GM19023 (cell line): ENCODE data around the gene EARS2.
"Not testable (repeated sequence)": the region's sequence is repeated elsewhere in the genome, so short reads cannot be mapped to it uniquely, and the experiment has no call there.

Experiments
- ATAC-seq: cut with Tn5 transposase; IDR thresholded peaks from one replicate; pipeline ENCODE4 v1.9.1; 2021; ENCODE audit warnings: mild to moderate bottlenecking, moderate library complexity; ENCODE audit not compliant: unreplicated experiment

The EARS2 gene

DNA sequence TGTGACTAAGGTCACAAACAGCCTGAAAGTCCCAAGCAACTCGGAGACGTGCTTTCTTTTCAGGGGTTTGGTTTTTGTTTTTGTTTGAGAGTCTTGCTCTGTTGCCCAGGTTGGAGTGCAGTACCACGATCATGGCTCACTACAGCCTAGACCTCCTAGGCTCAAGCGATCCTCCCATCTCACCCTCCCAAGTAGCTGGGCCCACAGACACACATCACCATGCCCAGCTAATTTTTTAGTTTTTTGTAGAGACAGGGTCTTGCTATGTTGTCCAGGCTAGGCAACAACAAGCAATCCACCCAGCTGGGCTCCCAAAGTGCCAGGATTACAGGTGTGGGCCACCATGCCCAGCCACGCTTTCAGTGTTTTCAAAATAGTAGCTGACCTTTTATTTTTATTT lies 27.1 kb downstream of the EARS2 start:
- ATAC-seq: no peak

DNA sequence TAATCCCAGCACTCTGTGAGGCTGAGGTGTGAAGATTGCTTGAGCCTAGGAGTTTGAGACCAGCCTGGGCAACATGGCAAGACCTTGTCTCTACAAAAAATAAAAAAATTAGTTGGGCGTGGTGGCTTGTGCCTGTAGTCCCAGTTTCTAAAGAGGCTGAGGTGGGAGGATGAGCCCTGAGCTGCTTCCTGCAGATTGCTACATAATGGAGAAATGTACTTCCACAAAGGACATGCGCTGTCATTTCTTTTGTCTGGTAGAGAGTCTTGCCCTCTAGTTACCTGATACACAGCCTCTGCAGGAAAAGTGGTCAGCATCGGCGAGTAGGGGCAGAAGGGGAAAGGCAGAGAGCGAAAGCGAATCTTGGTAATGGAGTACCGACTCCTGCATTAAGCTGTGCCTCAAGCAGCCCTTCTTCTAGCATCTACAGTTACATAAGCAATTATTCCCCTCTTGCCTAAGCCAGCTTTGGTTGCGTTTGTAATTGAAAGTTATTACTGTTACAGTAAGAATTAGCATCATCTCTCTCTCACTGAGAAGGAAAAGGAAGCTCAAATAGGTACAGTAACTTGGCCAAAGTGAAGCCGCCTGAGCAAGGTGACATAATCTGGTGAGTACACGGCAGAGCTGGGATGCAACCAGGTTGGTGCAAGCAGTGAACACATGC lies 28.4 kb downstream of the EARS2 start:
- ATAC-seq: no peak

DNA sequence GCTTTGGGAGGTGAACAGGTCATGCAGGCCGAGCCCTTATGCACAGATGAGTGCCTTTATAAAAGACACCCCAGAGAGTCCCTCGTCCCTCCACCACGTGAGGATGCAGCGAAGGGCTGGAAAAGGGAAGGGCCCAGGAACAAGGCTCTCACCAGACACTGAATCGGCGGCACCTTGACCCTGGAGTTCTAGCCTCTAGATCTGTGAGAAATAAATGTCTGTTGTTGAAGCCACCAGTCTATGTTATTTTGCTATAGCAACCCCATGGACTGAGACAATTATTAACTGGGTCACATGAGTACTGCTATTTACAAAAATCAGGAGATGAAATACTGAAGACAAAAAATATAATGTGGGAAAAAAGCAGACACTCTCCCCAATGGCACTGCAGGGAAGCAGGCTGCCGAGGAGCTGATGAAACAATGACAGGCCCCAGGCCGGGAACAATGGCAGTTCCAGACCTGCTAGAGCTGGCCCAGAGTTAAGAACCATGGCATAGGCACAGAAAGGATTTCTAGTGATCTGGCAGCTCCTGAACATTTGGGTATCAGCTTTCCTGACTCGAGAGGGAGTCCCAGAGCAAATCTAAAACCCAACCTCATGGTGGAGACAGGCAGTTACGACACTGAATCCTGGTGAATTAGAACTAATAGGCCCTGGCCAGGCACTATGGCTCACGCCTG lies 29.0 kb downstream of the EARS2 start:
- ATAC-seq: no peak

DNA sequence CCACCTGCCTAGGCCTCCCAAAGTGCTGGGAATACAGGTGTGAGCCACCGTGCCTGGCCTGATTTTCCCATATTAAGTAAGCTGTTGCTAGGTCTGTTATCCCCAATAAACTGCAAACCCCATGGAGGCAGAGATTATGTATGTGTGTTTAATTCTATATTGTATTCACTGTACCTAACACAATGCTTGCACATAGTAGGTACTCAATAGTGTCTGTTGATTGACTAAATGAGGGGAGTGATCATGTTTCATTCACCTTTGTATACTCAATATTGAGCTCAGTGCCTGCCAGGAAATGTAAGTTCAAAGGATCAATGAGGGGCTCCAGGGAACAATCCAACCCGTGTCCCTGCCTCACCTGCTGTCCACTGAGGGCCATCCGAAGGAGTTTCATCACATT lies 32.3 kb downstream of the EARS2 start:
- no peak for ATAC-seq

DNA sequence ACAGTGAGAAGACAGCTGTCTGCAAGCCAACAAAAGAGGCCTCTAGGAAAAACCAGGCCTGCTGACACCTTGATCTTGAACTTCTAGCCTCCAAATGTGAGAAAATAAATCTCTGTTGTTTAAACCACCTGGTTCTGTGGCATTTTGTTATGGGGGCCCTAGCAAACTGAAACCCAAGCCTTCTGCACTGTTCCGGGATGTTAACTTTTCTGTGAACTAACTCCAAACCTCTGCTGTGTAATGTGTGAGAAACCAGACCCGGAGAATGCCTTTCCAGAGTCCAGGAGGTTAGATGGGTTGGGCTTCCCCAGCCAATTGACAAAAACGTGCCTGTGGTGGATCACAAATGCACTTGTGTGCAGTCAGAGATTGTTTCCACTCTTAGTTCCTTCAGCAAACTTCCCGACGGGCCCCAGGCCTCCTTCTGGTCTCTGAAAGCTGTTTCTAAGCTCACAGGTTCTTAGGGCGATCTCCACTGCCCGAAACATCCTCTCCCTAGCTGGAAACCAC lies 33.2 kb downstream of the EARS2 start:
- ATAC-seq: no peak

DNA sequence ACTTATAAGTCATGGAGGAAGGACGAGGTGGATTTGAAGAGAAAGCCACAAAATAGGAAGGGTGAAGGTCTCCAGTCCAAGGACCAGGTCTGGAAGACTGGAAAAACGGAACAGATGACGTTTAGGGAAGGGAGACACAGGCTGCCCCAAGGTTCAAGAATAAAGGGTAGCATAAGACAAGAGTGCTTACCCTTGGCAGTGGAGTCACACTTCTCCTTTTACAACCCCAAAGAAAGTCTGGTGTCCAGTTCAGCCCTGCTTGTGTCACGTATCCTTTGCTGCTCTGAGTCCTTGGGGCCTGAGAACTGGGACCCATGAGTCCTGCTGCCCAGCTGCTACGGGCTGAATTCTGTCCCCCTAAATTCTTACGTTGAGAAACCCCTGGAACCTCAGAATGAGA lies 33.8 kb downstream of the EARS2 start:
- ATAC-seq: no peak

DNA sequence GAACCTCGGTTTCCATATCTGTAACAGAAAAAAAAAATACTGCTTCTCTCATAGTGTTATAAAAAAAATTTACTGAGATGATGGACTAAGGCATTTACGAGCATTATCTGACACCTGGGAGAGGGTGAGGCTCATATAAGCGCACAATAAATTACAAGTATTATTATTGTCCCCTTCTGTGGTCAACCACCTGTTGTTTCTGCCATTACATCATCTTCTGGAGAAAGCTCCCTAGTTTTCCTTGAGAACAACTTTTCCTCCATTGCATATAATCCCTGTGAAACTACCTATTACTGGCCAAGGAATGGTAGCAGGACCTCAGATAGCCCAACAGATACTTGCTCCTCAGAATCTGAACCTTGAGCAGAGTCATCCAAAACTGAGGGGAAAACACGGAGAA lies 35.2 kb downstream of the EARS2 start:
- no peak for ATAC-seq

DNA sequence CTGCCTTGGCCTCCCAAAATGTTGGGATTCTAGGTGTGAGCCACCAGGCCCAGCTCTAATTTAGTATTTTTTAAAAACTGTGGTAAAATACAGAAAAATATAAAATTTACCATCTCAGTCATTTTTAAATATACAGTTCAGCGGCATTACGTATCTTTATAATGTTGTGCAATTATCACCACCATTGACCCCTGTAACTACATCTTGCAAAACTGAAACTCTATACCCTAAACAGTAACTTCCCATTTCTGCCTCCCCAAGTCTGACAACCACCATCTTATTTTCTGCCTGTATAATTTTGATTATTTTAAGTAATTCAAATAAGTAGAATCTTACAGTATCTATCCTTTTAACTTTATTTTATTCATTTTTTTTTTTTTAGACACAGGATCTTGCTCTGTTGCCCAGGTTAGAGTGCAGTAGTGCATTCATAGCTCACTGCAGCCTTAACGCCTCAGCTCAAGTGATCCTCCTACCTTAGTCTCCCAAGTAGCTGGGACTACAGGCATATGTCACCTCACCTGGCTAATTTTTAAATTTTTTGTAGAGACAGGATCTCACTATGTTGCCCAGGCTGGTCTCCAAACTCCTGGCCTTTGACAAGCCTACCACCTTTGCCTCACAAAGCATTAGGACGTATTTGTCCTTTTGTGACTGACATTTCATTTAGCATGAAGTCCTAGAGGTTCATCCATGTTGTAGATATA lies 36.0 kb downstream of the EARS2 start:
- no peak for ATAC-seq

DNA sequence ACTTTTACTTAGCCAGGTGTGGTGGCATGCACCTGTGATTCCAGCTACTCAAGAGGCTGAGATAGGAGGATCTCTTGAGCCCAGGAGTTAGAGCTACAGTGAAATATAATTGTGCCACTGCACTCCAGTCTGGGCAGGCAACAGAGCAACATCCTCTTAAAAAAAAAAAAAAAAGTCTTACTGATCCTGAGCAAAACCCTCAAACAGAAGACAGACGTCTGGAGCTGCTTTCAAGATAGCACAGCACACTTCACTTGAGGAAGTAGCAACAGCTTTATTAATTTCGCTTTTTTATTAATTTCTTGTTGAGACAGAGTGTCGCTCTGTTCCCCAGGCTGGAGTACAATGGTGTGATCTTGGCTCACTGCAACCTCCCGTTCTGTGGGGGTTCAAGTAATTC lies 36.6 kb downstream of the EARS2 start:
- ATAC-seq: no peak

DNA sequence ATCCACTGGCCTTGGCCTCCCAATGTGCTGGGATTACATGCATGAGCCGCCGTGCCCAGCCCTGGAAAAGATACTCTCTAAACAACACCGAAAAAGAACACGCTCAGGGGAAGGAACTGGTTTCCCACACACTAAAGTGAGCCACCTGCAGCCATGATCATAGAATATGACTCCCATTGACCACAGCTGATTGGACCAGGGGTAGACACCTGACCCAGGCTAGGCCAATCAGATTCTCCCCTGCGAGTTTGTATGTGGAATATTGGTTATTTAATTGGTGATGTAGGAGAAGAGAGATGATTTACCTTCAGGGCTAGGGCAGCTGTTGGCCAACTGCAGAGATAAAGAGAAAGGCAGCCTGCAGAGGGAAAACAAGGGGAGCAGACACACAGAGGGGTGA lies 37.9 kb downstream of the EARS2 start:
- no peak for ATAC-seq

DNA sequence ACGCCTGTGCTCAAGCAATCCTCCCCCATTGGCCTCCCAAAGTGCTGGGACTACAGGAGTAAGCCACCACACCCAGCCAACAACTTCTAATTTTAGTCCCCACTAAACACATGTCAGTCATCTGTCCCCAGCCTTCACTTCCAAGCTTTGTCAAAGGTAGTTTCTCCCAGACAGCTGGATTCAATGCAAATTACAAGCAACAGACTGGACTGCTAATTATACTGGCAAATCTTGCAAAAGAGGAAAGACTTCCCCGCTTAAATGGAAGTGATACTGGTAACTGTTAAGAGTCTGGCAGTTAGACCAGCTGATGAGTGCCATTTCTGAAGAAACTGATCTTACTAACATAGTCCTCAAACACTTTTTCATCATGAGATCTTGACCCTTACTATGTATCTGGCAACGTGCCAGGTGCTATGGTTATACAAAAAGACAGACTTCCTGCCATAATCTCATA lies 38.7 kb downstream of the EARS2 start:
- no peak for ATAC-seq

DNA sequence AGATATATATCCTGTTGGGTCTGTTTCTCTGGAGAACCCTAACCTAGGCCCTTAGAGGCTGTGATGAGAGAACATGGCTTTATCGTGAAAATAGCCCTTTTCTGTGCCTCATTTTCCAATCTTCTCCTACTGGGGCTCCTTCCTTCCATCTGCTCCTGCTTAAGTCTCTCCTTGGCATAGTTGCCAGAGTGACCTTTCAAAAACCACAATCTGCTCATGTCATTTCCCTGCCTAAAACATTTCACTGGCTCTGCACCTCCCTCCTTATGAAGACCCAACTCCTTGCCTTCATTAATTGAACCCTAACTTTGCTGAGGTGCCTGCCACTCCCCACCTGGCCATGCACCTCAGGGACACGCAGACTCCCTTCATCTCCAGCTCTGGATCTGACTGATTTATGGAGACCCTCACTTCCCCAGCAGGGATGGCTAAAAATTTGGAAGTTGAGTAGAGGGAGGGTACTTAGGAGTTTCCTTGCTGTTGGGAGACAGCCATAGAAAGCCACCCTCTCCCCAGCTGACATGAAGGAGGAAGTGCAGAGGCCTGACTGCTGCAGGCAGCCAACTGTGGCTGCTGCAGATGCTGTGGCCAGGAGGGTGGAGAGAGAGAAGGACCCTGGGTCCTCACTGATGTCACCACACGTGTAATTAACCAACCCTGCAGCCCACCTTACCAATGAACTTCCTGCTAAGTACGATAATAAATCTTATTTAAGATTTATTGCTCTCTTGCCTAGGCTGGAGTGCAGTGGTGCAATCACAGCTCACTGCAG lies 40.6 kb downstream of the EARS2 start:
- no peak for ATAC-seq

DNA sequence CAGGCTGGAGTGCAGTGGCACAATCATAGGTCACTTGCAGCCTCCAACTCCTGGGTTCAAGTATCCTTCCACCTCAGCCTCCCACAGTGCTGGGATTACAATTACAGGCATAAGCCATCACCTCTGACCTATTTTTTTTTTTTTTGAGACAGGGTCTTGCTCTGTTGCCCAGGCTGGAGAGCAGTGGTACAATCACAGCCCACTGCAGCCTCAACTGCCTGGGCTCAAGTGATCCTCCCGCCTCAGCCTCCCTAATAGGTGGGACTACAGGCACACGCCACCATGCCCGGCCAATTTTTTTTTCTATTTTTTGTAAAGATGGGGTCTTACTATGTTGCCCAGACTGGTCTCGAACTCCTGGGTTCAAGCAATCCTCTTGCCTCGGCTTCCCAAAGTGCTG lies 41.3 kb downstream of the EARS2 start:
- ATAC-seq: no peak

DNA sequence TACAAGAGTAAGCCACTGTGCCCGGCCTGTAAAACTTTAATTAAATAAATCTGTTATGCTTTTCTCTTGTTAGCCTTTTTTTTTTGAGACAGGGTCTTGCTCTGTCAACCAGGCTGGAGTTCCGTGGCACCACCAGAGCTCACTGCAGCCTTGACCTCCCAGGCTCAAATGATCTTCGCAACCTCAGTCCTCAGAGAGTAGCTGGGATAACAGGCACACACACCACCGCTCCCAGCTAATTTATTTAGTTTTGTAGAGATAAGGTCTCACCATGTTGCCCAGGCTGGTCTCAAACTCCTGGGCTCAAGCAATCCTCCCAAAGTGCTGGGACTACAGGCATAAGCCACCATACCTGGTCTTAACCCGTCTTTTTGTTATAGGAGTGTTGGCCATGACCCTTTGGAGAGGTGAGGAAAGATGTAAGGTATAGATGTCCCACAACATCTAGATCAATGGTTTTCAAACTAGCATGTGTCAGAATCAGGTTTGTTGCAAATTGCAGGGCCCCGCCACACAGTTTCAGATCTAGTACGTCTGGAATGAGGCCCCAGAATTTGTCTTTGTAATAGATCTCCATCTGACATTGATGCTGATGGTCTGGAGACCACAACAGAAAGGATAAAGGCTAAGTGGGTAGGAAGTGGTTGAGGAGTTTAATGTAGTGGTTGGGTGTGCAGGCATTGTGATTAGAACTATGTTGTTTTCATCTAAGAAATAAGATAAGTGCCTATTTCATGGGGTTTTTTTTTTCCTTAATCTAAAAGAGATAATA lies 42.6 kb downstream of the EARS2 start:
- ATAC-seq: no peak

DNA sequence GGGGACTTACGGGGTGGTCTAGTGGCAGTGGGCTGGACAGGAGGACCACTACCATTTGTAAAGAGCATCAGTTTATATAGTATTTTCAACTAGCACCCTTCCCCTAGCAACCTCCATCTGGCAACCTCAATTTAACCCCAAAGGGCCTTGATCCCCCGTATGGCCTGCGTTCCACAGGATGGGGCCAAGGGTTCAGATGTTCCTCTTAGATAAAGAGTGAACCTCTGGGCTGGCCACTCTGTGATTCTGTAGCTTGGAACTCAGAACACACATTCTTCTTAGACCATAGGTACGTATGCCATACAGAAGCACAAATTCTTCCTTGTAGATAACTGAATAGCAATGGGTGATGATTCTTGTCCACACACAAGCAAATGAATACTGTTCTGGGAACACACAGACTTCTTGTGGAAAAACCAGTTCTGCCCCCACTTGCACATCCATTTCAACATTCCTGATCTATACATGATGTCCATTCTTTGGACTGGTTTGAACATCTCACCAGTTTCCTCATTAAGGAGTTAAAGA lies 44.9 kb downstream of the EARS2 start:
- ATAC-seq: no peak

DNA sequence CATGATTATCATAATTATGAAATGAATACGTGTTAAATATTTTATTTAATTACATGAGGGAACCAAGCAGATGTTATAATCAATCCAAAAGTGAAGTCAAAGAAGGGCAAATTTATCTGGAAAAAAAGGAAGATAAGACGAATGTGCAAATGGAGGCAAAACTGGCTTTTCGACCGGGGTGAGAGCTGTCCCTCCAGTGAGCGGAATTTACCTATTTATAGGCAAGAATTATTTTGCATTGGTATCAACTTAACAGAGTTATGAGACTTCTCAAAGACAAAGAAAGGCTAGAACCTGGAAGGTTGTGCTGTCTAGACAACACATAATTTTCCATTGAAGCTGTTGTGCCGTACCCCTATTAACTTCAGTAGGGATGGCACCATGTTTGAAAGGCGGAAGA lies 45.4 kb downstream of the EARS2 start:
- no peak for ATAC-seq

DNA sequence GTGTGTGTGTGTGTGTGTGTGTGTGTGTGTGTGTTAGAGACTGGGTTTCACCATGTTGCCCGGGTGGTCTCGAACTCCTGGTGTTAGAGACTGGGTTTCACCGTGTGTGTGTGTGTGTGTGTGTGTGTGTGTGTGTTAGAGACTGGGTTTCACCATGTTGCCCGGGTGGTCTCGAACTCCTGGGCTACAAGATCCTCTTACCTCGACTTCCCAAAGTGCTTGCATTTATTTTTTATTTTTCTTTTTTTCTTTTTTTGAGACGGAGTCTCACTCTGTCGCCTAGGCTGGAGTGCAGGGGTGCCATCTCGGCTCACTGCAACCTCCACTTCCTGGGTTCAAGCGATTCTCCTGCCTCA lies 46.3 kb downstream of the EARS2 start:
- ATAC-seq: not testable (repeated sequence)

DNA sequence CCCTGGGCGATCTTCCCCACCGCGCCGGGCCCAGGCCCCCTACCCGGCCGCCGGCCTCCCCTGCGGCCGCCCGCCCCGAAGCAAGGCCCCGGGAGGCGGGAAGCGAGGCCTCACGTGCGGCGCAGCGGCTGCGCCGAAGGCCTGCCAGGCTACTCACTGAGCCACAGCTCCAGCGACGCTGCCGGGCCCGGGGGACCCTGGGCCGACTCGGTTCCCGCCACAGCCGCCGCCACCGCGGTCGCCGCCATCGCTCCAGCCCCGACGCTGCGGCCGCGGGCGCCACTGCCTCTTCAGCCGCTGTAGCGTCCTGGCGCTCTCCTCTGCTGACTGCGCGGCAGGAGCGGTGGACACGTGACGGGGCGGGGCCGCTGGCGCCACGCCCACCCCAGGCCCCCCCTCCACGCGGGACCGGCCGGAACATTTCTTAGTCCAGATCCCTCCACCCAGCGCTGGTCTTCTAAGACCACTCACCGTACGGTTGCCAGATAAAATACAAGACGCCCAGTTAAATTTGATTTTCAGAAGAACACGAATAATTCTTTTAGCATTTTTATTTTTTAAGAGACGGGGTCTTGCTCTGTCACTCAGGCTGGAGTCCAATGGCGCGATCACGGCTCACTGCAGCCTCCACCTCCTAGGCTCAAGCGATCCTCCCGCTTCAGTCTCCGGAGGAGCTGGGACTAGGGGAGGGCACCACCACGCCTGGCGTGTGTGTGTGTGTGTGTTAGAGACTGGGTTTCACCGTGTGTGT lies 46.8 kb downstream of the EARS2 start, which contains the start of gene GGA2:
Gene GGA2, minus strand, starts transcription at position 331 of the 751 bp plus-strand sequence. Its CDS starts 83 bp downstream, at position 248.
- peak; percentile 75 for ATAC-seq

DNA sequence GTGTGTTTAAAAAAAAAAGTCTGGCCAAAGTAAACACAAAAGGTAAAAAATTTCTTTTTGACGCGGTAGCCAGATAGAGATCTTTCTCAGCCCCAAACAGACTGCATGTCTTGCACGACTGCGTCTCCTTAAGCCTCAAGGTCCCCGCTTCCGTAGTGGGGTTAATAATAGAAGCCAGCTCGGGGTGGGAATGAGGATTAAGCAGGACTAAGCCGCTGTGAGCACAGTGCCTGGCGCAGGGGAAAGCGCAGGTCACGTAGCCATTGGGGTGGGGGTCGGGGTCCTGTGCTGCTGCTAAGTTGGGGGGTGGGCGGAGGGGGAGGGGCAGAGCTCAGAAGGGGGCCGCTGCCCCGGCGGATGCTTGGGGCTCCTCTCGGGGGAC lies 47.4 kb downstream of the EARS2 start:
- no peak for ATAC-seq

DNA sequence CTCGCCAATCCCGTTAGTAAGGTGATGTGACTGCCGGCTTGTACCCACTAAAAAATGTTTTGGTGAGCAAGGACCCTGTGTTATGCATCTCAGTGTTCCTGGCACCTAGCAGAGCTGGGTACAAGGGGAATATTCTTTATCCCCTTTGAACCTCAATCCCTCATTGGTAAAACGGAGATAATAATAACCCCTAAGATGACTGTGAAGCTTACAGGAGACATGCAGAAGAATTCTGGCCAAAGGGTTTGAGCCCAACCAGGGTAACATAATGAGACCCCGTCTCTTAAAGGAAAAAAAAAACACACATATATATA lies 47.8 kb downstream of the EARS2 start:
- ATAC-seq: no peak
